Caki2 (cell line): Measurements from ENCODE around the gene ZNF101. TPM values are rescaled to one million over a fixed set of nuclear protein-coding genes. Genes with fewer than 3 reads are reported as not detected.

ENCODE experiments used
- DNase-seq: peaks from one replicate; pipeline ENCODE4 v3.0.0-alpha.2; 2015; ENCODE audit warnings: low read depth
- in situ Hi-C: cut with HindIII; loops from 2 replicates; pipeline ENCODE4 v1.10.0; 2016; ENCODE audit warnings: low sequenced_read_pairs, low pct_unique_long_range_greater_than_20kb, mixed read lengths
- total RNA-seq: library from RNA; depleted of rRNA; stranded (reverse); fragments of >200 nt; shearing (Covaris generic); gene quantifications from 2 replicates; pipeline ENCODE4 v1.2.3, GENCODE V29; 2014; ENCODE audit warnings: low replicate concordance

ZNF101 gene
- total RNA-seq, 1 experiment from 2014 or later: 5.3 TPM

- no peak for DNase-seq
- in situ Hi-C loops: no loop called here
These were observed 32.0 kb upstream of the ZNF101 start for GRCh38 chr19:19636573-19637185.

- in situ Hi-C loops: no loop called here
- no peak for DNase-seq
These were observed 31.5 kb upstream of the ZNF101 start for GRCh38 chr19:19637186-19637522.

- no peak for DNase-seq
- in situ Hi-C loops: no loop called here
These were observed 31.0 kb upstream of the ZNF101 start for GRCh38 chr19:19637523-19638251.

- DNase-seq: no peak
- in situ Hi-C loops: no loop called here
These were observed 26.0 kb upstream of the ZNF101 start for GRCh38 chr19:19642506-19643157.

GRCh38 chr19:19643158-19644053, 25.2 kb upstream of the ZNF101 start, which contains the start of gene GMIP:
Gene GMIP (minus strand): TSS chr19:19643657. CDS start chr19:19643529, 128 bp downstream.
- in situ Hi-C loops: no loop called here
- peak; percentile 70 for DNase-seq

- DNase-seq: no peak
- in situ Hi-C loops: no loop called here
These were observed 24.6 kb upstream of the ZNF101 start for GRCh38 chr19:19644054-19644388.

GRCh38 chr19:19645233-19645870, 23.3 kb upstream of the ZNF101 start:
- in situ Hi-C loops: no loop called here
- DNase-seq: no peak

- in situ Hi-C loops: no loop called here
These were observed 21.4 kb upstream of the ZNF101 start for GRCh38 chr19:19647037-19647835.

GRCh38 chr19:19649155-19649554, 19.5 kb upstream of the ZNF101 start:
- in situ Hi-C loops: no loop called here
- DNase-seq: no peak

More at GRCh38 chr19:19647037-19647835, 21.4 kb upstream of the ZNF101 start:
- DNase-seq: no peak

GRCh38 chr19:19649580-19649995, 19.1 kb upstream of the ZNF101 start:
- no peak for DNase-seq
- in situ Hi-C loops: no loop called here

- in situ Hi-C loops: no loop called here
- no peak for DNase-seq
These were observed 18.3 kb upstream of the ZNF101 start for GRCh38 chr19:19650331-19650730.

- DNase-seq: no peak
- in situ Hi-C loops: no loop called here
These were observed 17.6 kb upstream of the ZNF101 start for GRCh38 chr19:19651076-19651475.

GRCh38 chr19:19652482-19653295, 15.9 kb upstream of the ZNF101 start:
- DNase-seq: no peak
- in situ Hi-C loops: no loop called here

- in situ Hi-C loops: no loop called here
- no peak for DNase-seq
These were observed 15.0 kb upstream of the ZNF101 start for GRCh38 chr19:19653597-19654147.

GRCh38 chr19:19654441-19654840, 14.2 kb upstream of the ZNF101 start:
- DNase-seq: no peak
- in situ Hi-C loops: no loop called here

- in situ Hi-C loops: no loop called here
These were observed 13.5 kb upstream of the ZNF101 start for GRCh38 chr19:19655051-19655594.

More at GRCh38 chr19:19655051-19655594, 13.5 kb upstream of the ZNF101 start:
- DNase-seq: no peak
